Stomach (tissue), 9 donors: ENCODE measurements around the gene TANC1. TPM values are rescaled to one million over a fixed set of nuclear protein-coding genes. Genes with fewer than 3 reads are reported as not detected.
A peak's percentile ranks its signal among the peaks of the same experiment; 100 is the strongest.

Source experiments
- DNase-seq, 2 donors: peaks; one replicate each; pipeline versions ENCODE4 v3.0.0 to v3.0.0-alpha.2; 2013 to 2019
- H3K27ac ChIP-seq, 5 donors: fragments of 200-600 bp in 4 of 5; sonication (generic) in 4 of 5; one replicate each; pipeline ENCODE4 v1.5.1; 2013 to 2019; ENCODE audit warnings: mild to moderate bottlenecking in 1 of 5, moderate library complexity in 1 of 5
- H3K27me3 ChIP-seq, 3 donors: fragments of 200-600 bp; sonication (generic); one replicate each; pipeline ENCODE4 v1.5.1; 2017 to 2019; ENCODE audit warnings: mixed run types in 1 of 3
- H3K36me3 ChIP-seq, 4 donors: fragments of 200-600 bp; sonication (generic); 1 replicate in 3 of 4; 2 replicates in 1 of 4; pipeline ENCODE4 v1.5.1; 2016 to 2019
- H3K4me1 ChIP-seq, 4 donors: fragments of 200-600 bp; sonication (generic); one replicate each; pipeline ENCODE4 v1.5.1; 2016 to 2019
- H3K4me3 ChIP-seq, 4 donors: fragments of 200-600 bp; sonication (generic) in 3 of 4; one replicate each; pipeline ENCODE4 v1.5.1; 2016 to 2019; ENCODE audit warnings: mild to moderate bottlenecking in 1 of 4
- H3K9me3 ChIP-seq, 4 donors: fragments of 200-600 bp; sonication (generic); one replicate each; pipeline ENCODE4 v1.5.1; 2016 to 2019
- CTCF ChIP-seq, 7 experiments: fragments of 450-650 bp in 4 of 7; fragments of 200-600 bp in 3 of 7; sonication (generic) in 3 of 7; IDR thresholded peaks; one replicate each; pipeline ENCODE4 v1.5.1; 2016 to 2019; ENCODE audit warnings: antibody characterized with exemption in 7 of 7, control low read depth in 2 of 7, mild to moderate bottlenecking in 1 of 7
- EP300 ChIP-seq: sonication (generic); formaldehyde crosslinking; IDR thresholded peaks from one replicate; pipeline ENCODE4 v1.6.1; 2017; ENCODE audit warnings: antibody characterized with exemption
- POLR2A ChIP-seq, 4 donors: fragments of 450-650 bp; IDR thresholded peaks; one replicate each; pipeline ENCODE4 v1.6.1; 2016; ENCODE audit warnings: antibody characterized with exemption in 4 of 4, control low read depth in 2 of 4, mild to moderate bottlenecking in 1 of 4, moderate library complexity in 1 of 4
- POLR2AphosphoS5 ChIP-seq, 3 donors: sonication (generic); formaldehyde crosslinking; IDR thresholded peaks; one replicate each; pipeline ENCODE4 v1.6.1; 2016; ENCODE audit warnings: antibody characterized with exemption in 3 of 3
- WGBS, 5 donors: extraction: QIAGEN DNeasy Blood & Tissue Kit in 3 of 5; methylation state at CpG; one replicate each; pipeline versions ENCODE4 v1.1.5 to v1.1.7; 2013 to 2018; 5-methylcytosine and 5-hydroxymethylcytosine counted together
- intact Hi-C: fragments of 100-400 bp; cut with DNase I; formaldehyde crosslinking; loops from one replicate; pipeline ENCODE4 v1.15.1; 2023; ENCODE audit warnings: low total_unique reads
- polyA plus RNA-seq, 3 donors: library from polyadenylated mRNA; stranded (reverse); fragments of 200-250 nt; gene quantifications; one replicate each; pipeline ENCODE4 v1.2.3, GENCODE V29; 2013
- total RNA-seq, 5 donors: library from RNA; depleted of rRNA; stranded (reverse); fragments of >200 nt; gene quantifications; one replicate each; pipeline versions ENCODE4 v1.1.0 to v1.2.3, GENCODE V29; 2014 to 2016
- donor health status: healthy with polysubstance abuse.
- donor health status: Bipolar disorder and iron deficiency.
- donor health status: healthy.

Gene TANC1
- total and polyA plus RNA-seq, 8 donors: 4.9 to 59.7 (median 37.7) TPM

GRCh38 chr2:159234868-159235267 is 266.4 kb downstream of the TANC1 start:
- intact Hi-C loops: no loop called here

GRCh38 chr2:159243529-159243928 is 275.1 kb downstream of the TANC1 start:
- DNase-seq: no peak
- Histone ChIP-seq H3K27ac (no peak overlapping the region), H3K36me3 (peaks cover 28 to 87% (median 80%) of the 10 kb centered on the region in 4 donors), H3K4me3 (no peak overlapping the region), H3K9me3 (peaks cover 0 to 9% (median 0%) of the 10 kb centered on the region in 4 donors), H3K27me3 (no peaks in the 10 kb centered on the region), H3K4me1 (no peaks in the 10 kb centered on the region)
- intact Hi-C loops: no loop called here
- TF ChIP-seq POLR2A (IDR thresholded peaks at IDR 0.05): no peak
- no peak for TF ChIP-seq POLR2AphosphoS5 (IDR thresholded peaks at IDR 0.05)
- no peak for TF ChIP-seq EP300
- TF ChIP-seq CTCF (IDR thresholded peaks at IDR 0.05): no peak

More at GRCh38 chr2:159234868-159235267, 266.4 kb downstream of the TANC1 start:
- WGBS, 5 donors: 90 to 93% (median 91%) methylated on average over 6 of the region's 6 CpGs
- TF ChIP-seq CTCF (IDR thresholded peaks at IDR 0.05): no peak
- Histone ChIP-seq H3K4me3 (no peak overlapping the region), H3K36me3 (peaks cover 31 to 94% (median 82%) of the 10 kb centered on the region in 4 donors), H3K27me3 (no peaks in the 10 kb centered on the region), H3K27ac (no peak overlapping the region), H3K9me3 (no peaks in the 10 kb centered on the region), H3K4me1 (no peaks in the 10 kb centered on the region)
- DNase-seq: no peak

- no peak overlapping the region for H3K4me3 ChIP-seq
- intact Hi-C loops: no loop called here
- H3K36me3 ChIP-seq: peaks cover 0 to 58% (median 51%) of the 10 kb centered on the region in 4 donors
- H3K27ac ChIP-seq: no peak overlapping the region
- H3K27me3 ChIP-seq: no peaks in the 10 kb centered on the region
- DNase-seq: no peak
- WGBS, 5 donors: 83 to 97% (median 90%) methylated on average over 7 of the region's 7 CpGs
- TF ChIP-seq EP300 (no peak), POLR2A (IDR thresholded peaks at IDR 0.05) (no peak), POLR2AphosphoS5 (IDR thresholded peaks at IDR 0.05) (no peak), CTCF (IDR thresholded peaks at IDR 0.05) (no peak)
- H3K4me1 ChIP-seq: peaks cover 0 to 17% (median 7%) of the 10 kb centered on the region in 4 donors
- H3K9me3 ChIP-seq: peaks cover 0 to 9% (median 0%) of the 10 kb centered on the region in 4 donors
Observed at GRCh38 chr2:159246325-159246988, 278.0 kb downstream of the TANC1 start.

- peak overlapping the region in 4 of 5 donors; percentile 33 to 64 (median 39) for H3K27ac ChIP-seq
- no peaks in the 10 kb centered on the region for H3K27me3 ChIP-seq
- WGBS, 5 donors: 51 to 63% (median 58%) methylated on average over 7 of the region's 7 CpGs
- DNase-seq: peak in 1 of 2 donors; percentile 51
- H3K4me3 ChIP-seq: no peak overlapping the region
- H3K36me3 ChIP-seq: peaks cover 0 to 41% (median 35%) of the 10 kb centered on the region in 4 donors
- peaks cover 0 to 9% (median 0%) of the 10 kb centered on the region in 4 donors for H3K9me3 ChIP-seq
- intact Hi-C loops: no loop called here
- peaks cover 0 to 17% (median 7%) of the 10 kb centered on the region in 4 donors for H3K4me1 ChIP-seq
- TF ChIP-seq EP300 (no peak), POLR2A (IDR thresholded peaks at IDR 0.05) (no peak), POLR2AphosphoS5 (IDR thresholded peaks at IDR 0.05) (peak in 2 of 3 donors; percentile 21 to 33), CTCF (IDR thresholded peaks at IDR 0.05) (no peak)
Observed at GRCh38 chr2:159249990-159250715, 281.7 kb downstream of the TANC1 start.
